GM10266 (cell line): ENCODE measurements around the gene CTBP1.

ENCODE experiments used
- DNase-seq: peaks from one replicate; pipeline ENCODE4 v3.0.0; 2012; ENCODE audit errors: extremely low spot score
- TF ChIP-seq, protein P1 (sequence below): IDR thresholded peaks from 2 replicates; pipeline ENCODE4 v1.5.1; 2012; ENCODE audit warnings: mild to moderate bottlenecking, low read depth; ENCODE audit not compliant: control insufficient read depth, insufficient read depth; ENCODE audit errors: missing control alignments

Gene CTBP1

DNA sequence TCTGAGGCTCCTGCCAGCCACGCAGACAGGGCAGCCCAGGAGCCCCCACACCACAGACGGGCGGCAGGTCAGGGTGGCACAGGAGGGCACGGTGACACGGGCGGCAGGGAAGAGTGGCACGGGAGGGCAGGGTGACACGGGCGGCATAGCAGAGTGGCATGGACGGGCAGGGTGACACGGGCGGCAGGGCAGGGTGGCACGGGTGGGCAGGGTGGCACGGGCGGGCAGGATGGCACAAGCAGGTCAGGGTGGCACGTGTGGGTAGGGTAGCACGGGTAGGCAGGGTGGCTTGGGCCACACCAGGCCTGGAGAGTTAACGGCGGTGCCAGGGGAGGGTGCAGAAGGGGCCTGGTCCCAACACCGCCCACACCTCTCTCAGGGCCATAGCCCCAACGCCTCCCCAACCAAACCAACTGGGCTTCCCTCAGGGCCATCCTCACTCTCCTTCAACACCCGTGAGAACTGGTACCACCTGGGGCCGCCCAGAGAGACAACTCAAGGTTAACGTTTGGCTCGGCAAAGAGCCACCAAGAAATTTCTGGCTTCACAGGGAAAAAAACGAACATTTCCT is 3.4 kb downstream of the CTBP1 start:
- no peak for DNase-seq
- TF ChIP-seq, protein P1, sequence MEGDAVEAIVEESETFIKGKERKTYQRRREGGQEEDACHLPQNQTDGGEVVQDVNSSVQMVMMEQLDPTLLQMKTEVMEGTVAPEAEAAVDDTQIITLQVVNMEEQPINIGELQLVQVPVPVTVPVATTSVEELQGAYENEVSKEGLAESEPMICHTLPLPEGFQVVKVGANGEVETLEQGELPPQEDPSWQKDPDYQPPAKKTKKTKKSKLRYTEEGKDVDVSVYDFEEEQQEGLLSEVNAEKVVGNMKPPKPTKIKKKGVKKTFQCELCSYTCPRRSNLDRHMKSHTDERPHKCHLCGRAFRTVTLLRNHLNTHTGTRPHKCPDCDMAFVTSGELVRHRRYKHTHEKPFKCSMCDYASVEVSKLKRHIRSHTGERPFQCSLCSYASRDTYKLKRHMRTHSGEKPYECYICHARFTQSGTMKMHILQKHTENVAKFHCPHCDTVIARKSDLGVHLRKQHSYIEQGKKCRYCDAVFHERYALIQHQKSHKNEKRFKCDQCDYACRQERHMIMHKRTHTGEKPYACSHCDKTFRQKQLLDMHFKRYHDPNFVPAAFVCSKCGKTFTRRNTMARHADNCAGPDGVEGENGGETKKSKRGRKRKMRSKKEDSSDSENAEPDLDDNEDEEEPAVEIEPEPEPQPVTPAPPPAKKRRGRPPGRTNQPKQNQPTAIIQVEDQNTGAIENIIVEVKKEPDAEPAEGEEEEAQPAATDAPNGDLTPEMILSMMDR: no peak

DNA sequence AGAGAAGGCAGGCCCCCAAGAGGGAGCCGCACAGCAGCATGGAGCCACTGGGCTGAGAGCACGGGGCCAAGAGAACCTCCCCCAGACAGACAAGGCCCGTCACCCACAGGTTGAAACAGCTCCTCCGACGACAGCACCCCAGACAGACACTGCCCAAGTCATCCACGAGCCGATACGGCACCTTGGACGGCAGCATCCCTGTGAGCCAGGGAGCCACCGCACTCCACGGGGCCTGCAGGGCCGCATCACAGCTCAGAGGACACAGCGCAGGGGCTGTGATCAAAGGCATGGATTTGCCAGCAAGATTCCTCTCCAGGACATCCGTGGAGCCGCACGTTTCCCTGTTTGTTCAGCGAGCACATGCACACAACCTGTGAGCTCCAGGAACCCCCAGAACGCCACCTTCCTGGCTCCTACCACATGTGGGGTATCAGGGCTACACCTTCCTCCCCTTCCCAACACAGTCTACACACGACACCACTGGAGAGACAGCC is 3.9 kb downstream of the CTBP1 start:
- DNase-seq: no peak
- TF ChIP-seq, protein P1: no peak

DNA sequence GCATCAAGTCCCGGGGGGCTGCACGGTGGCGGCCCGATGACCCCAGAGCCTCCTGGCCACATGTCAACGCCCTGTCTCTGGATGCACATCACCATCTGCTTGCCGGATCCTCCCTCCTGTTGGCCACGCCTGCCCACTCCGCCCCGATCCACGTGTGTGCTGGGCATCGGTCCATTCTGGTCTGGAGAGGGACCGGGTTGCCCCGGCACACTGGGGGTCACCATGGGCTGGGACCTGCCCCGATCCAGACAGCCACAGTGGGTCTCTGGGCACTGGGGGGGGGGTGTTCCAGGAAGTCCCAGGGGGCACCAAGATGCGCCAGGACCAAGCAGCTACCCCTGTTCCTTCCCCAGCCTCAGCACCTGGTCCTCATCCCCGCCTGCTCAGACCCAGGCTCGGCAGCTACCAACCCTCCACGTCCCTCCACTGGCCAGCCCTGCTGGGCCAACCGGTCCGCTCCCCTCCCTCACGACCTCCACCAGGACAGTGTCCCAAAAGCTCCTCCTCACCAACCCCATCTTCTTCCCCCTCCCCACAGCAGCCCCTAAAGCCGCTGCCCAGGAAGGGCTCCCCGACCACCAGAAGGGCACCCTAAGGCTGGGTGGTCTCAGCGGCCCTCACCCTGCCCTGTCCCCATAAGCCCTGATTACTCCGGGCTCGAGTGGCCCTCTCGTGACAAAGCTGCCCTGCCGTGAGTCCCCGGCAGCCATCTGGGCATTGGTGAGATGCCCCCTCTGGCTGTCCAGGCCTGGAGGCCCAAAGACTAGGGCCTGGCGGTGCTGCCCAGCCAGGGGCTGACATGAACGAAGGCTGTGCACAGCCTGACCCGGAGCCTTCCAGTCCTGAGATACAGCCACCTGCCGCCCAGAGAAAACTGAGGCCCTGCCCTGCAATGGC is 4.6 kb downstream of the CTBP1 start:
- TF ChIP-seq, protein P1: no peak
- no peak for DNase-seq

GRCh38 chr4:1243451-1244080 is 5.4 kb downstream of the CTBP1 start:
- DNase-seq: peak; percentile 32
- TF ChIP-seq, protein P1: peak; percentile 17

DNA sequence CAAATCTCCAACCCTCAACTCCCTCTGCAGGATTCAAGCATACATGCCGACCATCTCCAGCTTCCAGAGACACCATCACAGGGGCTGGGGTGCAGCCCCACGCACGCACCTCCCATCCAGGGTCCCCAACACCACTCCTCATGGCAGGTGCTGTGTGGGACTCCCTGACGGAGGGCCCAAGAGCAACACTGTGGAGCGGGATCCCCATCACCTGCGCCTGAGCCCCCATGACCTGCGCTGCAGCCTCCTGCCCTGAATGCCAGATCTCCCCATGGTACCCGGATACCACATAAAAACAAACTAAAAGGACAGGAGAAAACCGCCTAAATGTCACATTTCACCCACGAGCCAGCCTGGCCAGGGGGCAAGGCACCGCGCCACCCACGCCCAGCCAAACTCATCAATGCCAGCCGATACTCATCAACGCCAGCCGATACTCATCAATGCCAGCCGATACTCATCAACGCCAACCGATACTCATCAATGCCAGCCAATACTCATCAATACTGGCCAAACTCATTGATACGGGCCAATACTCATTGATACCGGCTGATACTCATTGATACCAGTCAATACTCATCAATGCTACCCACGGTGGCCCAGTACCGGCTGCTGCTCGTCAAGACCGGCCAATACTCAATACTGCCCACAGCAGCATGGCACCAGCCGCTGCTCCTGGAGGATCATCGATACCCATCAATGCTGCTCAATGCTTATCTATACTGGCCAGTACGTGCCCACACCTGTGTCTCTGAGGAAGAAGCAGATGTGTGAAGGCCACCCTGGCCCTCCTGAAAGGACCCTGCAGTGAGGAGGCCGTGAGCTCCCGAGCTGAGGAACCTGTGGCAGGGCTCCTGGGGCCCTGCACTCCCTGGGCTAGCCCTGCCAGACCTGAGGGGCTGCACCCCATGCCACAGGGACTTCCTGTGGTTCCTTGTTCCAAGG is 6.2 kb downstream of the CTBP1 start:
- TF ChIP-seq, protein P1: no peak
- DNase-seq: no peak

- TF ChIP-seq, protein P1: no peak
- DNase-seq: no peak
Measured at GRCh38 chr4:1241936-1242505, 6.9 kb downstream of the CTBP1 start.
